GM12875 (cell line): ENCODE data around the gene LYPD5.
"Not testable (repeated sequence)": the region's sequence is repeated elsewhere in the genome, so short reads cannot be mapped to it uniquely, and the experiment has no call there.

ENCODE experiments used
- H3K4me3 ChIP-seq: one replicate; pipeline ENCODE4 v1.5.1; 2011; ENCODE audit warnings: low read depth, low read length, control low read depth
- TF ChIP-seq, protein P1 (sequence below): IDR thresholded peaks from 2 replicates; pipeline ENCODE4 v1.5.1; 2011; ENCODE audit warnings: low read depth, mild to moderate bottlenecking, control low read depth, inconsistent platforms, low read length, moderate library complexity, borderline replicate concordance; ENCODE audit not compliant: insufficient read depth

LYPD5 gene

DNA sequence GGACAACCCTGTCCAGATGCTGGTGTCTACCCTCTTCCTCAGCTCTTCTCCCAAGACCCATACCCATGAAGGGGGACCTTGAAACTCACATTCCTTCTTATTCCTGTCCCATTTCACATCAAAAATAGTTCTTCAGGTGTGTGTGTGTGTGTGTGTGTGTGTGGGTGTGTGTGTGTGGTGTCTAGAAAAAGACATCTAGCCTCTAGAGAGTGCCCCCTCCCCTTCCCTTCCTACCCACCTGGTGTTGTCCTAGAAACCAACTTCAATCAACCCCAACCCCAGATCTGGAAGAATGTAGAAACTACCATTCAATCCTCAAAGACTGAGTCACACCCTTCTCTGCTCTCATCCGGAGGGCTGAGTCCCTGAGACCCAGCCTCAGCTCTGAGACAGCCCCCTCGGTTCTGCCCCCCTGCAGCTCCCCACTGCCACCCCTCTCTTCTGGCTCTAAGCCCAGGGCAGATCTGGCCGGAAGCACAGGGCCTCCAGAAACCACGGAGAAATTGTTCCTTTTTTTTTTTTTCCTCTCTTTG, 25.0 kb downstream of the LYPD5 start:
- H3K4me3 ChIP-seq, result peak overlapping the region; percentile 34

DNA sequence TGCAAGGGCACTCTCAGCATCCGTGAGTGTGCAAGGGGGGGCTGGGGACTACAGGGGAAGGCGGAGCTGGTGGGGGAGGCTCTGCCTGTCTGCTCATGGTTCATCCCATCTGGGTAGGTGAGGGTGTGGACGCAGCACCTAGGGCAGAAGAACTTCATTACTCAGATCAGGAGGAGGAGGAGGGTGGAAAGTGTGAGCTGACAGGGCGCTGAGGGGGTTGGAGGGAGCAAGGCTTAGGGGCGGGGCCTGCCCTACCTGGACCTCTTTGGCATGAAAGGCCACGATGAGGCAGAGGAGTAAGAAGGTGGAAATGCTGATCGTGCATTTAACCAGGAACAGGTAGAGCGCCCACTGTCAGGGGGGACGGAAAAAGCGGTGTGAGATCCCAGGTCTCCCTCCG, 26.0 kb downstream of the LYPD5 start:
- TF ChIP-seq, protein P1, sequence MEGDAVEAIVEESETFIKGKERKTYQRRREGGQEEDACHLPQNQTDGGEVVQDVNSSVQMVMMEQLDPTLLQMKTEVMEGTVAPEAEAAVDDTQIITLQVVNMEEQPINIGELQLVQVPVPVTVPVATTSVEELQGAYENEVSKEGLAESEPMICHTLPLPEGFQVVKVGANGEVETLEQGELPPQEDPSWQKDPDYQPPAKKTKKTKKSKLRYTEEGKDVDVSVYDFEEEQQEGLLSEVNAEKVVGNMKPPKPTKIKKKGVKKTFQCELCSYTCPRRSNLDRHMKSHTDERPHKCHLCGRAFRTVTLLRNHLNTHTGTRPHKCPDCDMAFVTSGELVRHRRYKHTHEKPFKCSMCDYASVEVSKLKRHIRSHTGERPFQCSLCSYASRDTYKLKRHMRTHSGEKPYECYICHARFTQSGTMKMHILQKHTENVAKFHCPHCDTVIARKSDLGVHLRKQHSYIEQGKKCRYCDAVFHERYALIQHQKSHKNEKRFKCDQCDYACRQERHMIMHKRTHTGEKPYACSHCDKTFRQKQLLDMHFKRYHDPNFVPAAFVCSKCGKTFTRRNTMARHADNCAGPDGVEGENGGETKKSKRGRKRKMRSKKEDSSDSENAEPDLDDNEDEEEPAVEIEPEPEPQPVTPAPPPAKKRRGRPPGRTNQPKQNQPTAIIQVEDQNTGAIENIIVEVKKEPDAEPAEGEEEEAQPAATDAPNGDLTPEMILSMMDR, result no peak
- peak overlapping the region; percentile 34 for H3K4me3 ChIP-seq

More for the DNA sequence above, 25.0 kb downstream of the LYPD5 start:
- TF ChIP-seq, protein P1, result no peak

DNA sequence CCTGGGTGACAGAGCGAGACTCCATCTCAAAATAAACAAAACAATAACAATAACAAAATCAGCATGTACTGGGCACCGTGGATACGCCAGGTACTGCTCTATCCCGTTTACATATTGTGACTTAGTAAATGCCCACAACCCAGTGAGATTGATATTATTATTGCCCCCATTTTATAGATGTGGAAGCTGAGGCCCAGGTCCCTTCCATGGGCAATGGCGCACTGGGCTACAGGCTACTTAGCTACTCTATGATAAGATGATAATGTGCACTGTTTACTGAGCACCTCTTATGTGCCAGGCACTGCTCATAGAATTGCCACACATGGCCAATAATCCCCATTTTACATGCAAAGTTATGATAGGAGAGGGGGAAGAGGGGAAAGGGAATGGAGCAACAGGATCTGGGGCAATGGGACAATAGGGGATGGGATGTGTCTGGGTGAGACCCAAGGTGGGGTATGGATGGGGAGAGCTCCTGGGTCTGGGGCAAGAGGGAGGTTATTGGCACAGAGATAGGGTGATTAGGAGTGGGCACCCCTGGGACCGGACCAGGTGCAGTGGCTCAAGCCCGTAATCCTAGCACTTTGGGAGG, 26.9 kb downstream of the LYPD5 start:
- TF ChIP-seq, protein P1, result no peak
- no peak overlapping the region for H3K4me3 ChIP-seq

DNA sequence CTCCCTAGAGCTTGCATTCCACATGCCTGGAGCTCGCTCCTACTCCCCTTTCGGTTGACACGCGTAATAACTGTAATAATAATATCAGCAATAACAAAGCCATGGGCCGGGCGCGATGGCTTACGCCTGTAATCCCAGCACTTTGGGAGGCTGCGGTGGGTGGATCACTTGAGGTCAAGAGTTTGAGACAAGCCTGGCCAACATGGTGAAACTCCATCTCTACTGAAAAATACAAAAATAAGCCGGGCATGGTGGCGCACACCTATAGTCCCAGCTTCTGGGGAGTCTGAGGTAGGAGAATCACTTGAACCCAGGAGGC, 27.3 kb downstream of the LYPD5 start:
- H3K4me3 ChIP-seq, result not testable (repeated sequence)

DNA sequence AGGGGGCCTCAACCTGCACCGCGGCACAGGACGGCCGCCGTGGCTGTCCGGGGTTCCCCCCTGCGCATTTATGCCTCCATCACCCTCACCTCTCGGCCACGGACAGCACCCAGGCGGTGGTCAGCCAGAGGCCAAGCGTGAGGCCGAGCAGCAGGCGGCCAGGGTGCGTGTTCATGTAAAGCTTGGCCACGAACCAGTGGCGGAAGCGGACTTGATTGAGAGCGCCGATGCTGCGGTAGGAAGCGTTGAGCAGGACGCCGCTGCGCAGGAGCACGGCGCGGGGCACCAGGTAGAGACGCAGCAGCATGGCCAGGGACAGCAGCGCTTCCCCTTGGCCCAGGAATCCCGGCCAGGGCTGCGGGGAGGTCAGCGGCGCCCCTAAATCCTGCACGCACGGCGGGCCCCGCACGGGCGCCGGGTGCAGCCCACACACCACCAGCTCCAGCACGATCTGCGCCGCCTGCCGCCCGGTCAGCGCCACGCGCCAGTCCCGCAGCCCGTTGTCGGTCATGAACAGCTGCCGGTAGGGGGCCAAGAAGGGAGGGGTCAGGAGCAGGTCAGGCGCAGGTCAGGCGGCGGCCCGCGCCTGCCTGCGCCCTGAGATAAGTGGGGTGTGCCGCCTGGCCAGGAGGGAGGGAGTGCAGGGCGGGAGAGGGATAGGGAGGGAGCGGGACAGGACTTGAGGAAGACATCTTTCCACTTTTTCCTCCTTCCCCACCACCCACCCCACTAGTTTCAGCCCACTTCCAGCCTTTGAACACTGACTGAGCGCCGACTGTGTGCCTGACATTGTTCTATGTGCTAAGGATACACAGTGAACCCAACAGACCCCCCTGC, 27.9 kb downstream of the LYPD5 start:
- no peak overlapping the region for H3K4me3 ChIP-seq
- TF ChIP-seq, protein P1, result no peak

DNA sequence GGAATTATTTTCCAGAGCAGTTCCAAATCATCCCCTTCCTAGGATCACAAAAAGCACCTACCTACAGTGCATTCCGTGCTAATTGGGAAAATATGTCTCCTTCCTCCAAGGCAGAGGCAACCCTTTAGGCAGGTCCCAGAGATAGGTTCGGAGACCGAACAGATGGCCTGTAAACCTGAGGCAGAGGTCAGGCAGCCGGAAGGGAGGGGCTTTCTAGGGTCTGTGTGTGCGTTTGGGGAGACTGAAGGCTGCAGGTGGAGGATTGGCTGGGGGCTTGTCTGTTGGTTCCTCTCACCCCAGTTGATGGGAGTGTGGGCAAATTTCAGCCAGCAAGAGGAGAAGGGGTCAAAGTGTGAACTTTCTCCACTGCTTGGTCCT, 28.5 kb downstream of the LYPD5 start:
- no peak overlapping the region for H3K4me3 ChIP-seq
- TF ChIP-seq, protein P1, result no peak

DNA sequence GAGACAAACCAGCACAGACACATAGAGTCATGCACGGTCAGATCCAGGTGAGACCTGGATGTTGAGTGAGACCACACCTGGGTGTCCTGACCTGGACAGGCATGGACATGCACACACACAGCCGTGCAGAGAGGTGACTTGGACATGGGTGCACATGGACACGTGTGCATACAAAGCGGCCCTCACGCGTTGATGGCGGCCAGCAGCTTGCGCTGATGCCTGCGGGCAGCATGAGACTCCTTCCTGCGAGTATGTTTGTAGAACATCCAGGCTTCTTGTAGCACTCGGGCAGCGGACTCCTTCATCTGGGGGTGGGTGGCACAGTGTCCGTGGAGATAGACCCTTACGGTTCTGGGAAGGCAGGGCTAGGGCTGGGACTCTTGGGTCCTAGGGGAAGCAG, 33.0 kb downstream of the LYPD5 start:
- TF ChIP-seq, protein P1, result no peak

More for the DNA sequence above, 33.0 kb downstream of the LYPD5 start:
- H3K4me3 ChIP-seq, result no peak overlapping the region
